Stimulated activated naive B cell treated with anti-CD40 and anti-IgM and Interleukin-4, amounts not matched to agents 10 μg/mL and 1 μg/mL and 100 μg/mL, for 72 hours (primary cell): ENCODE data around the gene NXPH1.

Experiments
- ATAC-seq, 2 donors: fragments of 150-1000 bp; cut with Tn5 transposase; replicated peaks; 2 replicates each; pipeline ENCODE4 v1.10.0; 2021; ENCODE audit warnings: moderate library complexity in 1 of 2
- DNase-seq: peaks from one replicate; pipeline ENCODE4 v3.0.0; 2021
- H3K27ac Mint-ChIP-seq: one replicate; pipeline ENCODE4 v1.8.0; 2022; ENCODE audit warnings: mild to moderate bottlenecking, mixed read lengths
- H3K27me3 Mint-ChIP-seq, 2 donors: one replicate each; pipeline ENCODE4 v1.8.0; 2022; ENCODE audit warnings: mixed read lengths in 2 of 2
- H3K36me3 Mint-ChIP-seq, 2 donors: one replicate each; pipeline ENCODE4 v1.8.0; 2022; ENCODE audit warnings: mixed read lengths in 2 of 2, mild to moderate bottlenecking in 1 of 2
- H3K4me1 Mint-ChIP-seq, 2 donors: one replicate each; pipeline ENCODE4 v1.8.0; 2022; ENCODE audit warnings: mixed read lengths in 2 of 2, mild to moderate bottlenecking in 1 of 2
- H3K4me3 Mint-ChIP-seq, 2 donors: one replicate each; pipeline ENCODE4 v1.8.0; 2022; ENCODE audit warnings: mild to moderate bottlenecking in 2 of 2, mixed read lengths in 2 of 2, moderate library complexity in 1 of 2
- H3K9me3 Mint-ChIP-seq, 2 donors: one replicate each; pipeline ENCODE4 v1.8.0; 2022; ENCODE audit warnings: mixed read lengths in 2 of 2, mild to moderate bottlenecking in 1 of 2

Gene NXPH1

GRCh38 chr7:8422177-8422576, 11.2 kb upstream of the NXPH1 start:
- Mint-ChIP-seq H3K4me3 (no peak overlapping the region), H3K27me3 (peaks cover 0 to 4% of the 10 kb centered on the region in 2 donors), H3K4me1 (no peaks in the 10 kb centered on the region), H3K27ac (no peak overlapping the region), H3K9me3 (no peaks in the 10 kb centered on the region), H3K36me3 (no peaks in the 10 kb centered on the region)
- no peak for DNase-seq
- ATAC-seq = no peak

- Mint-ChIP-seq H3K9me3 (no peaks in the 10 kb centered on the region), H3K36me3 (no peaks in the 10 kb centered on the region), H3K4me1 (no peaks in the 10 kb centered on the region), H3K27me3 (peaks cover 0 to 1% of the 10 kb centered on the region in 2 donors), H3K4me3 (no peak overlapping the region), H3K27ac (no peak overlapping the region)
- no peak for DNase-seq
- no peak for ATAC-seq
These were observed 10.4 kb upstream of the NXPH1 start for GRCh38 chr7:8423057-8423456.

GRCh38 chr7:8425223-8425622, 8.2 kb upstream of the NXPH1 start:
- H3K9me3 Mint-ChIP-seq = no peaks in the 10 kb centered on the region
- H3K4me3 Mint-ChIP-seq = no peak overlapping the region
- DNase-seq = no peak
- no peaks in the 10 kb centered on the region for H3K36me3 Mint-ChIP-seq
- peaks cover 0 to 4% of the 10 kb centered on the region in 2 donors for H3K27me3 Mint-ChIP-seq
- ATAC-seq = no peak
- no peak overlapping the region for H3K27ac Mint-ChIP-seq
- H3K4me1 Mint-ChIP-seq = no peaks in the 10 kb centered on the region

GRCh38 chr7:8430643-8431042, 2.8 kb upstream of the NXPH1 start:
- ATAC-seq = no peak
- H3K4me3 Mint-ChIP-seq = no peak overlapping the region
- H3K27me3 Mint-ChIP-seq = peaks cover 36 to 44% of the 10 kb centered on the region in 2 donors

DNA sequence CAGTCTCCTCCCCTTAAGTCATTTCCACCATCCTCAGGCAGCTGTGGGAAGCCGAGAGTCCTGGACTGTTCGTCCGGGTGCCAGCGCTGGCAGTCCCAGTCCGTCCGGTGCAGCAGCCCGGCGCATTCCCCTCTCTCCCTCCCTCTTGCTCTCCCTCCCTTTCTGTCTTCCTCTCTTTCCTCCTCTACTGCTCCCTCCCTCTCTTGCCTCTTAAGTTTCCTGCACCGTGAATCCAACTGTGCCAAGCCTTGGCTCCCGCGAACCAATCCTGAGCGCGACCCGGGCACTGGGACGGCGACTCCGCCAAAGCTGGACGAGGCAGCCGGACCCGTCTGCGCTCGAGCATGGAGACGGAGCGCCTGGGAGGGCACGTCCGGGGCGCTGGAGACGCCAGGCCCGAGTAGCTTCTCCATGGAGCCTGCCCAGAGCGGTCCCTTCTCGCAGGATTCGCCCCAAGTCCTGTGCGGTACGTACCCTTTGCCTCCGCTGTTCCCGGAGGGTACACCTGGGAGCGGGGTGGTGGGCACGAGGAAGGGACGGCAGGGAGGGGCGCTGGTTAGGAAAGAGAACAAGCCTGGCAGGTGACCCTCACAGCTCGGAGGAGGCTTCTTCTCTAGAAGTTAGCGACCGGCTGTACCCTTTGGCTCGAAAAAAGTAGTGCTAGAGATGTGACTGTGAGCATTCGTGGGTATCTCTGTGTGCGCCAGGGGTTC, 1.0 kb downstream of the NXPH1 start:
- ATAC-seq (no peak), DNase-seq (no peak)
- no peak overlapping the region for H3K4me3 Mint-ChIP-seq
- peaks cover 0 to 3% of the 10 kb centered on the region in 2 donors for H3K9me3 Mint-ChIP-seq
- peaks cover 4 to 7% of the 10 kb centered on the region in 2 donors for H3K36me3 Mint-ChIP-seq
- H3K27me3 Mint-ChIP-seq = peaks cover 59 to 69% of the 10 kb centered on the region in 2 donors
- no peak overlapping the region for H3K27ac Mint-ChIP-seq
- peaks cover 26 to 32% of the 10 kb centered on the region in 2 donors for H3K4me1 Mint-ChIP-seq

More at GRCh38 chr7:8430643-8431042, 2.8 kb upstream of the NXPH1 start:
- DNase-seq = no peak
- H3K4me1 Mint-ChIP-seq = peaks cover 12 to 15% of the 10 kb centered on the region in 2 donors
- no peak overlapping the region for H3K27ac Mint-ChIP-seq
- H3K36me3 Mint-ChIP-seq = peaks cover 4 to 7% of the 10 kb centered on the region in 2 donors
- peaks cover 0 to 3% of the 10 kb centered on the region in 2 donors for H3K9me3 Mint-ChIP-seq

GRCh38 chr7:8435095-8435494, 1.7 kb downstream of the NXPH1 start:
- H3K4me1 Mint-ChIP-seq = peaks cover 26 to 32% of the 10 kb centered on the region in 2 donors
- H3K27me3 Mint-ChIP-seq = peaks cover 66 to 76% of the 10 kb centered on the region in 2 donors
- ATAC-seq = no peak
- peak overlapping the region; percentile 42 for H3K27ac Mint-ChIP-seq
- H3K9me3 Mint-ChIP-seq = peaks cover 0 to 3% of the 10 kb centered on the region in 2 donors
- peaks cover 4 to 7% of the 10 kb centered on the region in 2 donors for H3K36me3 Mint-ChIP-seq
- H3K4me3 Mint-ChIP-seq = peak overlapping the region; percentile 20 to 29
- DNase-seq = no peak

- Mint-ChIP-seq H3K4me1 (peaks cover 26 to 32% of the 10 kb centered on the region in 2 donors), H3K27me3 (peaks cover 71 to 80% of the 10 kb centered on the region in 2 donors), H3K27ac (peak overlapping the region; percentile 48), H3K4me3 (no peak overlapping the region), H3K9me3 (peaks cover 0 to 3% of the 10 kb centered on the region in 2 donors), H3K36me3 (peaks cover 4 to 7% of the 10 kb centered on the region in 2 donors)
- ATAC-seq (no peak), DNase-seq (no peak)
These were observed 2.5 kb downstream of the NXPH1 start for GRCh38 chr7:8435590-8436545.

DNA sequence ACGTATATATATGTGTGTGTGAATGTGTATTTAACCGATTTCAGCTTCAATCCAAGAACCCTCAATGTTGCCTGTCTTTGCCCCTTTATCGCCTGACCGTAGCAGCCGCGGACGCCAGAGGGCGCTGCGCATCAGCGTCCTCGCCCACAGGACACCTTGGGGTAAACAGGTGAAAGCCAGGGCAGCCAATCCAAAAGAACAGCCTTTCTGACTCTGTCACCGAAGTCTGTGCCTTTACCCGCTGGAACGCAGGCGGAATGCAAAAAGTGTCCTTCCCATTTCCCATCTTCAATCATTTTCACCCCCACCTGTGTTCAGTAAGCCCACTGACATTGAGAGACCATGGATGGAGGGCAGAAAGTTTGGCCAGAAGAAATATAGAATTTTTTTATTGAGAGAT, 3.6 kb downstream of the NXPH1 start:
- Mint-ChIP-seq H3K36me3 (peaks cover 4 to 7% of the 10 kb centered on the region in 2 donors), H3K4me1 (peaks cover 26 to 32% of the 10 kb centered on the region in 2 donors), H3K9me3 (peaks cover 0 to 3% of the 10 kb centered on the region in 2 donors), H3K4me3 (peak overlapping the region in 1 of 2 donors; percentile 14), H3K27me3 (peaks cover 81 to 86% of the 10 kb centered on the region in 2 donors), H3K27ac (no peak overlapping the region)
- DNase-seq (no peak), ATAC-seq (peak; percentile 53 to 63)

GRCh38 chr7:8437606-8438005, 4.2 kb downstream of the NXPH1 start:
- no peak for ATAC-seq

GRCh38 chr7:8440670-8441069, 7.3 kb downstream of the NXPH1 start:
- H3K4me1 Mint-ChIP-seq = peaks cover 21 to 33% of the 10 kb centered on the region in 2 donors
- no peak for ATAC-seq
- peaks cover 3 to 5% of the 10 kb centered on the region in 2 donors for H3K9me3 Mint-ChIP-seq

More at GRCh38 chr7:8437606-8438005, 4.2 kb downstream of the NXPH1 start:
- Mint-ChIP-seq H3K27ac (no peak overlapping the region), H3K9me3 (peaks cover 0 to 5% of the 10 kb centered on the region in 2 donors), H3K36me3 (peaks cover 6 to 7% of the 10 kb centered on the region in 2 donors), H3K4me1 (peaks cover 28 to 35% of the 10 kb centered on the region in 2 donors), H3K27me3 (peaks cover 83 to 87% of the 10 kb centered on the region in 2 donors), H3K4me3 (no peak overlapping the region)
- no peak for DNase-seq

GRCh38 chr7:8441106-8441965, 7.9 kb downstream of the NXPH1 start:
- H3K27me3 Mint-ChIP-seq = peaks cover 72 to 78% of the 10 kb centered on the region in 2 donors
- peaks cover 3 to 5% of the 10 kb centered on the region in 2 donors for H3K9me3 Mint-ChIP-seq
- H3K27ac Mint-ChIP-seq = peak overlapping the region; percentile 56

More at GRCh38 chr7:8440670-8441069, 7.3 kb downstream of the NXPH1 start:
- peaks cover 78 to 85% of the 10 kb centered on the region in 2 donors for H3K27me3 Mint-ChIP-seq
- peak overlapping the region; percentile 37 for H3K27ac Mint-ChIP-seq
- no peak for DNase-seq
- peaks cover 5 to 7% of the 10 kb centered on the region in 2 donors for H3K36me3 Mint-ChIP-seq
- no peak overlapping the region for H3K4me3 Mint-ChIP-seq

DNA sequence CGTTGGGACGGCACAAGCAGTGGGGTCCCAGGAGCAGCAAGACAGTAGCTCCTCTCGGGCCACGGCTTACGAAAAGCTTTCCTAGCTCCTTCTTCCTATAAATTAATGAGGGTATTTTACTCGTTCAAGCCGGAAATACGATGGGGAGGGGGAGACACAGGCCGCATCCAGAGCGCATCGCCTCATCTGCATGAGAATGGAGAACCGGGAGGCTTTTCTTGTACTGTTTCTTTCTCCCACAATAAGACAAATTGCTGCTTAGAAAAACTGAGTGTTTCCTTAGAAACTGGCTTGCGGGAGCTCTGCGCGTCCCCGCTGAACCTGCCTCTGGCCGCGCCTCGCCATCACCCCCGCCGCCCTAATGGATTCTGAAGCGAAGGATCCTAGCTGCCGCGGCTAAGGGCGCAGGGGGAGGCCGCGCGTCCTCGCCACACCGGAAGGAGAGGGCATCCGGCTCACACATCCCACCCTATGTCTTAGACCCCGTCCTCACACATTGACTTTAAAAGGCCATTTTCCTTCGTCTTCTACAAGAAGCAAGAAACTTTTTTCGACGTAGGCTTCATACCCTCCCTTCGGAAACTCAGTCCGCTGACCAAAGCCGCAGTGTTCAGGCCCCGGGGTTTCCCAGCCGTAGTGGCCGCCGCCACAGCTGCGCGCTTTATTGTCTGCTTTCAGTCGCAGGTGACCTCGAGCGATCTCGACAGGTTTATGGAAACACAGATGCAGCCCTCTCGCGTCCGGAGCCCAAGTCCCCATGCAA, 8.8 kb downstream of the NXPH1 start:
- no peak for DNase-seq
- Mint-ChIP-seq H3K9me3 (peaks cover 3 to 5% of the 10 kb centered on the region in 2 donors), H3K27me3 (peaks cover 69 to 75% of the 10 kb centered on the region in 2 donors), H3K4me1 (peaks cover 8 to 17% of the 10 kb centered on the region in 2 donors), H3K4me3 (peak overlapping the region in 1 of 2 donors; percentile 35), H3K27ac (peak overlapping the region; percentile 76), H3K36me3 (peaks cover 5 to 7% of the 10 kb centered on the region in 2 donors)
- no peak for ATAC-seq

More at GRCh38 chr7:8441106-8441965, 7.9 kb downstream of the NXPH1 start:
- peaks cover 16 to 26% of the 10 kb centered on the region in 2 donors for H3K4me1 Mint-ChIP-seq
- no peak overlapping the region for H3K4me3 Mint-ChIP-seq
- peaks cover 5 to 7% of the 10 kb centered on the region in 2 donors for H3K36me3 Mint-ChIP-seq
- ATAC-seq (no peak), DNase-seq (no peak)
